B cell (primary cell): ENCODE data around the gene SGSH.

Source experiments
- CTCF ChIP-seq: fragments of 200-600 bp; IDR thresholded peaks from one replicate; pipeline ENCODE4 v1.8.0; 2022; ENCODE audit warnings: antibody characterized with exemption, mild to moderate bottlenecking
- EZH2 ChIP-seq: IDR thresholded peaks from 2 replicates; pipeline ENCODE4 v1.6.1; 2012; ENCODE audit warnings: borderline replicate concordance, low read depth, mild to moderate bottlenecking, moderate library complexity, low read length; ENCODE audit not compliant: insufficient read depth, poor library complexity, severe bottlenecking

- TF ChIP-seq CTCF (no peak), EZH2 (no peak)
These were observed 7.5 kb upstream of the SGSH start for GRCh38 chr17:80227666-80228065.
